ENCODE measurements around the gene ITSN2.

DNA sequence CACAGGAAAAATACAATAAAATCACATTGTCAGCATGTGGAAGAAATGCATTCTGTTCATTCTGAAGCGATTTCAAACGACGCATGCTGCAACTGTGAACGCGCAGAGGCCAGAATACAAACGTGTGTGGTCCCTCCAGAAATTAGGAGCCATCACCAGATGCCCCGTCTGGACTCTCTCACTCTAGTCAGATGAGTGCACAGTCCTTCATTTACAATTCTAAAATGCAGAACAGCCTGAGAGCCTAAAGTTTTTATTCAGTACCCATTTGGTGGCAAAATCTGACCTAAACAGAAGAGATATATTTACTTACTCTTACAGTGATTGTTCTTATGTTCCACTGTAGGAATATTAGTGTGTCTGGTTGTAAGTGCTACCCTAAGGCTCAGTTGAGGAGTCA is 148.9 kb downstream of the ITSN2 start:
- TF ChIP-seq, protein P1, sequence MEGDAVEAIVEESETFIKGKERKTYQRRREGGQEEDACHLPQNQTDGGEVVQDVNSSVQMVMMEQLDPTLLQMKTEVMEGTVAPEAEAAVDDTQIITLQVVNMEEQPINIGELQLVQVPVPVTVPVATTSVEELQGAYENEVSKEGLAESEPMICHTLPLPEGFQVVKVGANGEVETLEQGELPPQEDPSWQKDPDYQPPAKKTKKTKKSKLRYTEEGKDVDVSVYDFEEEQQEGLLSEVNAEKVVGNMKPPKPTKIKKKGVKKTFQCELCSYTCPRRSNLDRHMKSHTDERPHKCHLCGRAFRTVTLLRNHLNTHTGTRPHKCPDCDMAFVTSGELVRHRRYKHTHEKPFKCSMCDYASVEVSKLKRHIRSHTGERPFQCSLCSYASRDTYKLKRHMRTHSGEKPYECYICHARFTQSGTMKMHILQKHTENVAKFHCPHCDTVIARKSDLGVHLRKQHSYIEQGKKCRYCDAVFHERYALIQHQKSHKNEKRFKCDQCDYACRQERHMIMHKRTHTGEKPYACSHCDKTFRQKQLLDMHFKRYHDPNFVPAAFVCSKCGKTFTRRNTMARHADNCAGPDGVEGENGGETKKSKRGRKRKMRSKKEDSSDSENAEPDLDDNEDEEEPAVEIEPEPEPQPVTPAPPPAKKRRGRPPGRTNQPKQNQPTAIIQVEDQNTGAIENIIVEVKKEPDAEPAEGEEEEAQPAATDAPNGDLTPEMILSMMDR (IDR thresholded peaks at IDR 0.05 in 2 of 3, conservative IDR thresholded peaks at IDR 0.05 in 1 of 3; ENCODE audit: borderline replicate concordance in 1 of 3, insufficient read depth in 1 of 3, low read depth in 2 of 3, low read length in 2 of 3): no peak
- TF ChIP-seq POLR2A (IDR thresholded peaks at IDR 0.05; ENCODE audit: borderline replicate concordance, extremely low read depth, insufficient read depth, insufficient read length) (no peak), EGR1 (IDR thresholded peaks at IDR 0.05; ENCODE audit: low read depth) (no peak), ELF1 (IDR thresholded peaks at IDR 0.05; ENCODE audit: borderline replicate concordance, low read depth) (no peak), EZH2 (IDR thresholded peaks at IDR 0.05) (no peak), ZFX (IDR thresholded peaks at IDR 0.05) (no peak)

Measured in HCT116 (cell line).